NCI-H226 (cell line): ENCODE measurements around the gene NT5C3A.
"Not testable (repeated sequence)": the region's sequence is repeated elsewhere in the genome, so short reads cannot be mapped to it uniquely, and the experiment has no call there.

Experiments
- DNase-seq: peaks from one replicate; pipeline ENCODE4 v3.0.0-alpha.2; 2015

The NT5C3A gene

DNA sequence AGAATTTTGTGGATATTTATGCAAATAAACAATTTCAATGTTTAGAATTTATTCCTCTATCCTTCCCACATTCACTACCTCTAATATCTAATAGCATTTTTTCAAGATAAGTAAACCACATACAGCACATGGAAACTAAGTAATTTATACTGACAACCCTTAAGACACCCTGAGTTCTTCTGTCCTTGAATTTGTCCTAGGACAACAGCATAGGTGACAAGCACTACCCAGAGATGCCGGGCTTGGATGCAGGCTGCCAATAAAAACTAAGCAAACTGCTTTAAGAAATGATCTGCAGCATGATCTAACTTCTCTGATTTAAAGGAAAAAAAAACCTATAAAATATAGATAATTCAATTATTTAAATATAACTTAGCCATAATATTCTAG is 22.7 kb downstream of the NT5C3A start:
- no peak for DNase-seq

DNA sequence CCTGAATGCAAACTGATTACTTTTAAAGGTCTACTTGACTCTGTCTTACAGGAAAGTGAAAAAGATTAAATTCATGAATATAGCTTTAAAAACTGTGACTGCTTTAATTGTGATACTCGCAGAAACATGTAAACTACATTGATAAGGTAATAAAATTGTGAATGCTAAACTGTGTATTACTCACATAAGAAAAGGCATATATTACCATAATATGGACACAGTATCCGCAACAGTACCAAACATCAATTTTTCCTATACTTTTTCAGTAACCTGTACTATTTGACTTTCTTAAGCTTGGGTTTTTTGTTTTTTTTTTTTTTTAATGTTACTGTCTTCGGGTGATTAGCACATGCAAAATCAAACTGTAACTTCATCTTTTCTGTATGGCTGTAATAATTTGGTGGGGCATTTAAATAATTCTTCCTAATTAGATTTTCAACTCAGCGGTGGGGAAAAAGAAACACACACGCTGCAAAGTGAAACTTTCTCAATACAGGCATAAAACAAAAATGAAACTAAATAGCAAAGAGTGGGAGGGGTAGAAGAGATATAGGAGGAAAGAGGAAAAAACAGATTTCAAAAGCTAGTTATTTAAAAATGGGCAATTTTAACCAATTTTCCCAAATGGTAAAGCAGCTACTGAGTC is 23.2 kb downstream of the NT5C3A start:
- DNase-seq: peak; percentile 48

GRCh38 chr7:33038639-33039038 is 23.9 kb downstream of the NT5C3A start:
- no peak for DNase-seq

- no peak for DNase-seq
These were observed 26.8 kb downstream of the NT5C3A start for GRCh38 chr7:33035776-33036175.

DNA sequence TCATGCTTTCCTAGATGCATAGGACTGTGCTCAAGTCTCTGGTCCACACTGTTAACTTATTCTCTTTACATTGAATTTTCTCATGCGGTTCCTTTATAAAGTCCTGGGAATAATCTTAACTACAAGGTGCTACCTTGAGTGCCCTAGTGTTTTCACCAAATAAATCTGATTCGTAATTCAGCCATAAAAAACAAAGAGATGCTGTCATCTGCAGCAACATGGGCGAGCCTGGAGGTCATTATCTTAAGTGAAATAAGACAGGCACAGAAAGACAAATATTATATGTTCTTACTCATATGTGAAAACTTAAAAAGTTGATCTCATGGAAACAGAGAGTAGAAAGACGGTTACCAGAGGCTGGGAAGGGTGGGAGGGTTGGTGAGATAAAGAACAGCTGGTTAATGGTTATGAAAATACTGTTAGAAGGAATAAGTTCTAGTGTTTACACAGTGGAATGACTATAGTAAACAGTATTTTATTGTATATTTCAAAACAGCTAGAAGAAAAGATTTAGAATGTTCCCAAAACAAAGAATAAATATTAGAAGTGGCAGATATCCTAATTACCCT is 38.3 kb downstream of the NT5C3A start:
- no peak for DNase-seq

DNA sequence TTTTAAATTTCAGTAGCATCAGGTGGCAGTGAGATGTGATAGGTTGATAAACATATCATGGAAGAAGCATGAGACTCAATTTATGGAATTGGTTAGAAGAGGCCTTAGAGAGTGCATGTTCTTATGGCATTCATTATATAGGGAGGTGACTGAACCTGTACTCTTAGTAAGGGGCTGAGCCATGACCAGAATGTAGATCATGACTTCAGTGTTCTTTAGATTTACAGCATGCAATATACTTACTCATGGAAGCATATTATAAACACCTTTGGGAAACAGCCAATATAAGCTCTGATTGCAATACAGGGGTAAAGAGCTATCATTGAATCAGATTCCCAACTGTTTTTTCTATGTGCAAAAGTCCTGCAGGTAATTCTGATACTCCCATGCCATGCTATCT is 50.2 kb downstream of the NT5C3A start:
- no peak for DNase-seq

DNA sequence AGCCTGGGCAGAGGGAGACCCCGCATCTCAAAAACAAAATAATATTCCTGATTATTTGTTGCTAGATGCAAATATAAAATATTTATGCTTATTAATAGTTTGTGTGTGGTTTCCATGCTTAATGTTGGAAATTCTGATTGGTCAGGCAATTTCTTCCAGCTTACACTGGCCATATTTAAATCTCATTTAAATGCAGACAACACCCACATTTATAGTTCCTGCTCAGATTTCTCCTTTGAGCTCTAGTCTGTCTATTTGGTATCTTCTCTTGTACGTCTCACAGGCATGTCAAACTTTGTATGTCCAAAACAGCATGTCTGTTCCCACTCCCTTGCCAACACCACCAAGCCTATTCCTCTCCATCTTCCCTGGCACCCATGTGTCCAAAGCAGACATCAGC is 52.8 kb downstream of the NT5C3A start:
- no peak for DNase-seq

DNA sequence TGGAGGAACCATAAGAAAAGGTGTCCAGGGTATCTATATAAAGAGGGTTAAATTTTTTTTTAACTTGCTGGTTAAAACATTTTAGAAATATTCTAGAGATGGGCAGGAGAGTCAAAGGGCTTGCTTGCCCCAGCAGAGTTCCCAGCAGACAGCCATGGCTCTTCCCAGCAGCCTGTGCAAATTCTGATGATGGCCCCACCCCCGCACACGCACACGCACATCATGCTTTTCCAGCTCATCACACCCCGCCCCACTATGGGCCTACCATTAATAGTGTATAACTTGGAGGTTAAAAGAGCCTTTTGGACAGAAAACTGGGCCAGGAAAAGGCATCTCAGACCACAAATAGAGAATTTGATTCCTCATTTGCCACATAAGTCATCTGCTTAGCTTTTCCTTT is 56.9 kb downstream of the NT5C3A start:
- not testable (repeated sequence) for DNase-seq

DNA sequence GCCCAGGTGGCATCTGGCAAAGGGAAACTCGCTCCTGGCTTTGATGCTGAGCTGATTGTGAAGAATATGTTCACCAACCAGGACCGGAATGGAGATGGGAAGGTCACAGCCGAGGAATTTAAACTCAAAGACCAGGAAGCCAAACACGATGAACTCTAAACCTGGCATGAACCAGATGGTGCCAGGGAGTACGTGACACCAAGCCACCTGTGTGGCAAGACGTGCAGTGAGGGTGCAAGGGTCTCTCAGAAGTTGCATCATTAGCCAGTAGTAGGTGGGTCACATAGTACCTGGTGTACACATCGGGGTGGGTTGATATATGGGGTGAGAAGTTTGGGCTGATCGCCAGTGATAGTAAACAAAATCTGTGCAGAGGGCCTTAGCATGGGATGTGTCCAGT is 57.4 kb downstream of the NT5C3A start:
- not testable (repeated sequence) for DNase-seq

GRCh38 chr7:33004104-33004616 is 58.4 kb downstream of the NT5C3A start:
- DNase-seq: not testable (repeated sequence)

- DNase-seq: not testable (repeated sequence)
These were observed 59.5 kb downstream of the NT5C3A start for GRCh38 chr7:33003111-33003510.

DNA sequence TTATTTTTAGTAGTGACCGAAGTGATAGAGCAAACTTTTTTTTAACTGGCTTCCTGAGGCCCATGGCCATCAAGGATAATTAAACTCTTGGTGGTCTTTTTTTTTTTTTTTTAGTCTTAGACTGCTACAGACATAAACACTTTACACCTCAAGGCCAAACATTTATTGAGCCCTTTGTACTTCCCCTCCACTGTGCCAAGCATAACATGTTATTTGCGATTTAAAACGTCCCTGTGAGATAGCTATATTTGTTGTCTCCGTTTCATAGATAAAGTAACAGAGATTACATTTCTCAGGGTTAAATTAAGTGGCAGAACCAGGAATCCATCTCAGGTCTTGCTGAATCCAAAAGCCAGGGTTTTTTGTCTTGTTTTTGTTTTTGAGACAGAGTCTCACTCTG is 63.2 kb downstream of the NT5C3A start:
- not testable (repeated sequence) for DNase-seq

DNA sequence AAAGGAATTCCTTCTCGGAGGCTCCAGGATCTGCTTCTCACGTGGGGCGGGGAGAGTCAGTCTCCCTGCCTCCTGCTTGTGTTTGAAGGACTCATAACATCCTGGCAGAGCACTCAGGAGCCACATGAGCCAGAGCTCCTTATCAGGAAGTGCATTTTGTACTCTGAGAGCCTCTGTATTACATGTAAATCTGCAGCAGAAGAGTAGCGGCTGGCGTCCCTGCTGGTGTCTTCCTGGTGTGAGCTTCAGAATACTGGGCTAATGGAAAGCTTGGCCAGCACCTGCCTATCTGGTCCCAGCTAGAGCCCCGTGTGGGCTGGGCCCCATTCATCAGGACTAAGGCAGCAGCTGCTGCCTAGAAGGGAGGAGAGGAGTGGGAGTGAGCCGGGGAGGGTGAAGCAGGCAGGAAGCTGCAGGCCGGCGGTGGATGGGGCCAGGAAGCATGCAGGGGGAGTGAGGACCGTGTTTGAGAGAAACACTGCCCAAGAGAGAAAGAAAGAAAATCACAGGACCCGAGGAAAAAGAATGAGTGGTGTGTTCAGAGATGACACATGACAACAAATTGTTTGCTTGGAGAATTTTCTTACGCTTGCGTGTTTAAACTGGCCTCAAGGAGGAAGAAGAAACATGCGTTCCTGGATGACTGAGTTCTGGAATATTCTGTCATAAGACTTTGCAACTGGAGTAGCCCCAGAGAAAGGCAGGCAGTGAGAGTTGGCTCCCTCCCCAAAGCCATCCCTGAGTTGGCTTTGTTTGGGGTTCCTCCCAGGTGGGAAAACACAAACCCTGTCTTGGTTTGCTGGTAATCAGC is 64.0 kb downstream of the NT5C3A start:
- peak; percentile 96 for DNase-seq

DNA sequence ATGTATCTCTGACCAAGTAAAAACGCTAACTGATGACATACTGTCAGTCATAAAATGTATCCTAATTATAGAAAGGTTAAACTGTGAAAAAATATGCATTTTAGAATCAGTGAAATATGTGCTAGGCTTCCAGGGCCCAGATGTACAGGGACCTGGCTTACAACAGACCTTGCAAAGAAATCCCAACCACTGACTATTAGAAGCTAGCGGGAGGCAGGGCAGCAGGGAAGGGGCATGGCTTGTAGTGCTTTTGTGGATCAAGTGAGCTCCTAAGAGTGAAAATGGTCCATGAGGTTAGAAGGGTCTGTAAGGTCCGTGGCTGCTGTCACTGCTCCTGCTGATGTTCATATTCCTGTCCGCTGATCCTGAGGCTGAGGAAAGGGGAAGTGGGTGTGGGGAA is 64.6 kb downstream of the NT5C3A start:
- DNase-seq: not testable (repeated sequence)

GRCh38 chr7:32992750-32993149 is 69.8 kb downstream of the NT5C3A start:
- DNase-seq: peak; percentile 95

- not testable (repeated sequence) for DNase-seq
These were observed 70.4 kb downstream of the NT5C3A start for GRCh38 chr7:32991975-32992700.

GRCh38 chr7:32991068-32991585 is 71.4 kb downstream of the NT5C3A start:
- DNase-seq: not testable (repeated sequence)

GRCh38 chr7:32988148-32988547 is 74.4 kb downstream of the NT5C3A start:
- DNase-seq: not testable (repeated sequence)

GRCh38 chr7:32979902-32980301 is 82.7 kb downstream of the NT5C3A start:
- not testable (repeated sequence) for DNase-seq

DNA sequence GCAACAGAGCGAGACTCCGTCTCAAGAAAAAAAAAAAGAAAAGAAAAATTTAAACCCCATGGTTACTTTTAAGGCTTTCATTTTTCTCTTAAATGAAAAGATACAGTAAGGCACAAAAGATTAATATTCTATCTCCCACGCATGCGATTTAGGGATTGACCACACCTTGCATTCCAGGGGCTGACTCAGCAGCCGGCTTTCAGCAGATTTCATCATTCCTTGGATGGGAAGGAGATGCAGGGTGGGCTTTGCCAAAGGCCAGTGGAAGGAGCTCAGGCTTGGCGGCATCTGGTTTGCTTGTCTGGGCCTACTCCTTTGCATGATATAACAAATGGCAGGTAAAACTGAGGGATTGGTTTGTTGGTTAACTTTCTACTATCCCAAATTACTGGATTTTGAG is 83.3 kb downstream of the NT5C3A start:
- DNase-seq: peak; percentile 98

GRCh38 chr7:32977159-32977558 is 85.4 kb downstream of the NT5C3A start:
- DNase-seq: peak; percentile 47

- not testable (repeated sequence) for DNase-seq
These were observed 90.6 kb downstream of the NT5C3A start for GRCh38 chr7:32971967-32972366.

GRCh38 chr7:32967268-32967582 is 95.4 kb downstream of the NT5C3A start:
- DNase-seq: not testable (repeated sequence)
